A673 (cell line): ENCODE data around the gene IQCM. TPM values are rescaled to one million over a fixed set of nuclear protein-coding genes. Genes with fewer than 3 reads are reported as not detected.

ENCODE experiments used
- BruUV-seq: library from RNA; stranded (reverse); fragments of 400-500 nt; replicated peaks from 2 replicates; lab custom pipeline; 2021; lab: Mats Ljungman, UMichigan
- CTCF ChIA-PET: fragments of 300-600 bp; sonication (Branson Sonifier 250); formaldehyde crosslinking; loops from one replicate; lab custom pipeline; 2022; ENCODE audit warnings: antibody characterized with exemption; lab: Charles Lee
- POLR2A ChIA-PET: fragments of 300-600 bp; sonication (Branson Sonifier 250); formaldehyde crosslinking; loops from one replicate; lab custom pipeline; 2022; ENCODE audit warnings: antibody characterized with exemption; ENCODE audit not compliant: low non-redundant PET; lab: Charles Lee
- DNase-seq: peaks from one replicate; pipeline ENCODE4 v3.0.0-alpha.2; 2015; ENCODE audit warnings: low spot score
- H3K27ac ChIP-seq: fragments of 200-600 bp; sonication (generic); 2 replicates; pipeline ENCODE4 v1.5.1; 2016; ENCODE audit warnings: mixed run types, low read depth, mild to moderate bottlenecking, mixed read lengths, antibody characterized with exemption, low read length; ENCODE audit not compliant: poor library complexity, severe bottlenecking
- H3K27me3 ChIP-seq: fragments of 200-600 bp; sonication (generic); replicated peaks from 2 replicates; pipeline ENCODE4 v1.6.1; 2017; ENCODE audit warnings: mixed run types, low read depth, mild to moderate bottlenecking, mixed read lengths, antibody characterized with exemption, low read length; ENCODE audit not compliant: insufficient read depth, poor library complexity
- H3K36me3 ChIP-seq: fragments of 200-600 bp; sonication (generic); 2 replicates; pipeline ENCODE4 v1.6.1; 2016; ENCODE audit warnings: mixed run types, mild to moderate bottlenecking, mixed read lengths, antibody characterized with exemption, low read length; ENCODE audit not compliant: insufficient read depth, poor library complexity, severe bottlenecking
- H3K4me1 ChIP-seq: fragments of 200-600 bp; sonication (generic); 2 replicates; pipeline ENCODE4 v1.6.1; 2017; ENCODE audit warnings: mixed run types, mild to moderate bottlenecking, mixed read lengths, antibody characterized with exemption, low read length; ENCODE audit not compliant: insufficient read depth, poor library complexity, severe bottlenecking
- H3K4me3 ChIP-seq: fragments of 200-600 bp; sonication (generic); 2 replicates; pipeline ENCODE4 v1.5.1; 2016; ENCODE audit warnings: low read depth, mixed run types, mild to moderate bottlenecking, mixed read lengths, low read length; ENCODE audit not compliant: poor library complexity, severe bottlenecking
- H3K9me3 ChIP-seq: fragments of 200-600 bp; sonication (generic); 2 replicates; pipeline ENCODE4 v1.6.1; 2016; ENCODE audit warnings: mixed run types, low read depth, mild to moderate bottlenecking, mixed read lengths, antibody characterized with exemption, low read length; ENCODE audit not compliant: poor library complexity, severe bottlenecking
- EZH2 ChIP-seq: fragments of 200-600 bp; sonication (generic); IDR thresholded peaks from 2 replicates; pipeline ENCODE4 v1.6.1; 2017; ENCODE audit warnings: borderline replicate concordance, low read depth, mild to moderate bottlenecking, mixed read lengths, antibody characterized with exemption, low read length; ENCODE audit not compliant: poor library complexity, severe bottlenecking
- intact Hi-C: fragments of 100-400 bp; cut with micrococcal nuclease; formaldehyde crosslinking; loops from one replicate; pipeline ENCODE4 v1.10.0; 2022; ENCODE audit not compliant: unreplicated experiment
- total RNA-seq: library from RNA; stranded (reverse); gene quantifications from 2 replicates; pipeline ENCODE4 v1.2.3, GENCODE V29; 2021
- TF ChIP-seq, protein P1 (sequence below): fragments of 300-800, 200-600 bp; sonication (generic); conservative IDR thresholded peaks from 2 replicates; pipeline ENCODE4 v1.5.1; 2017; ENCODE audit warnings: low read depth, mild to moderate bottlenecking, antibody characterized with exemption, low read length, moderate library complexity, mixed read lengths

The IQCM gene
- total RNA-seq, 1 experiment from 2014 or later: not detected

DNA sequence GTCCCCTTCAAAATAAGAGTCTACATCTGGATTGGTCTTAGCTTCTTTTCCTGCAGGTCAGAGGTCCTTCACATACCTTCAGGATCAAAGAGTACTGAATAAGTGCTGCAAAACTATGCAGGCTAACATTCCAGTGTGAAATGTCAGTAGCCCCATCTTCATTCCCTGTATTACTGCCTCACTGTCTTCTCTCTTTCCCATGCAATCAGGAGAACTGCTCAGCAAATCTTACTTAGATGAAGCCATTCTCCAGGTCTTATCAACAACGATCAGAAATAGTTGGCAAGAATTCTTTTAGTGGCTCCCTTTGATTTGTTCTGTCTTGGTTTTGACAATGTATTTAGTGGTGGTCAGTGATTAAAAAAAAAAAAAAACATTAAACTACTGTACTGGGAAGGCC, 26.0 kb upstream of the IQCM start:
- Histone ChIP-seq H3K36me3 (no peaks in the 10 kb centered on the region), H3K4me1 (no peaks in the 10 kb centered on the region), H3K27me3 (no peaks in the 10 kb centered on the region), H3K4me3 (no peak overlapping the region), H3K9me3 (peaks cover 8% of the 10 kb centered on the region), H3K27ac (no peak overlapping the region)
- POLR2A ChIA-PET: no interaction called here
- no peak for DNase-seq
- no peak for TF ChIP-seq EZH2
- TF ChIP-seq, protein P1, sequence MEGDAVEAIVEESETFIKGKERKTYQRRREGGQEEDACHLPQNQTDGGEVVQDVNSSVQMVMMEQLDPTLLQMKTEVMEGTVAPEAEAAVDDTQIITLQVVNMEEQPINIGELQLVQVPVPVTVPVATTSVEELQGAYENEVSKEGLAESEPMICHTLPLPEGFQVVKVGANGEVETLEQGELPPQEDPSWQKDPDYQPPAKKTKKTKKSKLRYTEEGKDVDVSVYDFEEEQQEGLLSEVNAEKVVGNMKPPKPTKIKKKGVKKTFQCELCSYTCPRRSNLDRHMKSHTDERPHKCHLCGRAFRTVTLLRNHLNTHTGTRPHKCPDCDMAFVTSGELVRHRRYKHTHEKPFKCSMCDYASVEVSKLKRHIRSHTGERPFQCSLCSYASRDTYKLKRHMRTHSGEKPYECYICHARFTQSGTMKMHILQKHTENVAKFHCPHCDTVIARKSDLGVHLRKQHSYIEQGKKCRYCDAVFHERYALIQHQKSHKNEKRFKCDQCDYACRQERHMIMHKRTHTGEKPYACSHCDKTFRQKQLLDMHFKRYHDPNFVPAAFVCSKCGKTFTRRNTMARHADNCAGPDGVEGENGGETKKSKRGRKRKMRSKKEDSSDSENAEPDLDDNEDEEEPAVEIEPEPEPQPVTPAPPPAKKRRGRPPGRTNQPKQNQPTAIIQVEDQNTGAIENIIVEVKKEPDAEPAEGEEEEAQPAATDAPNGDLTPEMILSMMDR: no peak
- intact Hi-C loops: no loop called here
- BruUV-seq: no TSS peak
- CTCF ChIA-PET: no interaction called here

DNA sequence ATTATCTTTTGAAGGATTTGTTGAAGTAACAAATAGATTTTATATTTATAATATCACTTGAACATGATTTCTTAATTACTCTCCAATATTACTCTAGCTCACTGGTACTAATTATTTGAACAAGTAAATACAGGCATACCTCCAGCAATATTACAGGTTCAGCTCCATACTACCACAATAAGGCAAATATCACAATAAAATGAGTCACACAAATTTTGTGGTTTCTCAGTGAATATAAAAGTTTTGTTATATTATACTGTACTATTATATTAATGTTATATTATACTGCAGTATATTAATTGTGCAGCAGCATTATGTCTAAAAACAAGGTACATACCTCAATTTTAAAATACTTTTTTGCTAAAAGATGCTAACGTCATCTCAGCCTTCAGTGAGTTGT, 22.4 kb upstream of the IQCM start:
- intact Hi-C loops: no loop called here
- Histone ChIP-seq H3K36me3 (no peaks in the 10 kb centered on the region), H3K27ac (no peak overlapping the region), H3K4me3 (no peak overlapping the region), H3K4me1 (no peaks in the 10 kb centered on the region), H3K27me3 (no peaks in the 10 kb centered on the region), H3K9me3 (peaks cover 4% of the 10 kb centered on the region)
- BruUV-seq: no TSS peak
- CTCF ChIA-PET: no interaction called here
- POLR2A ChIA-PET: no interaction called here
- TF ChIP-seq EZH2: no peak
- TF ChIP-seq, protein P1: no peak
- no peak for DNase-seq

DNA sequence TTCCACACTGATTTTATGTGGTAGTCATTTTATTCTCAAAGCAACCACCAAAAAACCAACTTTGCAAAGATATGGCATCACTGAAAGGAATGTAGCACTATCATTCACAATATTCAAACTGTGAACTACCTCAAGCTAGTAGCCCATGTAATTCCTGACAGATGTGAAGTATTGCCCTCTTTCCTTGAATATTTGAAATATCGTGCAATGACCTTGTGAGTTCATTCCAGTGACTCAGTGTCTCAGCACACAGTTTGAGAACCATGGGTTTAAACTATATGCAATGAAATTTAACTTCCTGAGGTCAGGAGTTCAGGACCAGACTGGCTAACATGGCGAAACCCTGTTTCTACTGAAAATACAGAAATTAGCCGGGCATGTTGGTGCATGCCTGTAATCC, 20.9 kb upstream of the IQCM start:
- H3K9me3 ChIP-seq: no peaks in the 10 kb centered on the region
- no peak overlapping the region for H3K4me3 ChIP-seq
- no peak for TF ChIP-seq EZH2
- TF ChIP-seq, protein P1: no peak
- ChIA-PET POLR2A (no interaction called here), CTCF (no interaction called here)
- no peak for DNase-seq
- intact Hi-C loops: no loop called here
- no peak overlapping the region for H3K27ac ChIP-seq
- H3K4me1 ChIP-seq: no peaks in the 10 kb centered on the region
- no TSS peak for BruUV-seq
- no peaks in the 10 kb centered on the region for H3K27me3 ChIP-seq
- H3K36me3 ChIP-seq: no peaks in the 10 kb centered on the region
